ENCODE measurements around the gene CLMN. TPM values are rescaled to one million over a fixed set of nuclear protein-coding genes. Genes with fewer than 3 reads are reported as not detected.

Gene CLMN
- total and polyA plus RNA-seq, 10 of the 15 experiments (the other 5 are each of a cell fraction or from before 2014, with no cell fraction given) = 7.8 to 49.3 (median 18.5) TPM

GRCh38 chr14:95220663-95221231 is 99.0 kb downstream of the CLMN start:
- SMC1A ChIA-PET (ENCODE audit: uncharacterized antibody, unreplicated experiment) = interaction anchor here (1.0 to 2.4 kb wide), 4 partner anchors 11 to 91 kb away, joined by 3 to 9 read pairs (median 3); no protein-coding TSS in a partner anchor
- Histone ChIP-seq H3K4me3 (no peak overlapping the region), H2AFZ (ENCODE audit: control insufficient read depth, low read depth, low read length) (no peak overlapping the region), H3K79me2 (ENCODE audit: control insufficient read depth, insufficient read depth, low read length) (no peaks in the 10 kb centered on the region), H3K27ac (ENCODE audit: control insufficient read depth, insufficient read depth) (no peak overlapping the region), H3K27me3 (replicated peaks in 1 of 2; ENCODE audit: control insufficient read depth in 2 of 2, insufficient read depth in 2 of 2, low read length in 1 of 2) (no peaks in the 10 kb centered on the region), H3K36me3 (ENCODE audit: control insufficient read depth in 2 of 2, insufficient read depth in 2 of 2, low read length in 1 of 2) (no peaks in the 10 kb centered on the region; a peak in 2 of 4 replicates), H3K9me3 (replicated peaks; ENCODE audit: control insufficient read depth, insufficient read depth, low read length) (peaks cover 2% of the 10 kb centered on the region; the same call in 1 of the 3 replicates), H4K20me1 (ENCODE audit: control insufficient read depth, insufficient read depth) (no peaks in the 10 kb centered on the region), H3K4me1 (ENCODE audit: control insufficient read depth, insufficient read depth, low read length) (peaks cover 5% of the 10 kb centered on the region), H3K4me2 (ENCODE audit: control insufficient read depth, insufficient read depth) (no peak overlapping the region), H3K9ac (ENCODE audit: control insufficient read depth, insufficient read depth, low read length) (no peak overlapping the region)
- 39% methylated on average over 11 of the region's 11 CpGs for WGBS (ENCODE audit: insufficient coverage, insufficient replicate concordance, low lambda C conversion rate, missing lambda C conversion rate)
- DNase-seq (ENCODE audit: low read depth, low spot score) (no peak), FAIRE-seq (no peak), ATAC-seq (no peak)
- CTCF ChIA-PET = interaction anchor here (1.8 kb wide), 1 partner anchor 25 kb away, joined by 4 read pairs; no protein-coding TSS in a partner anchor
- intact Hi-C loops (cut with micrococcal nuclease; ENCODE audit: unreplicated experiment) (no loop called here), in situ Hi-C loops (cut with MboI) (no loop called here)
- POLR2A ChIA-PET = no interaction called here
- TF ChIP-seq NR2F1 (conservative IDR thresholded peaks at IDR 0.05) (no peak), ZNF622 (IDR thresholded peaks at IDR 0.05) (no peak), HDGF (IDR thresholded peaks at IDR 0.05) (no peak), SREBF1 (IDR thresholded peaks at IDR 0.05; ENCODE audit: low read length) (no peak), FOXM1 (IDR thresholded peaks at IDR 0.05; ENCODE audit: low read depth, low read length) (no peak), TCF3 (IDR thresholded peaks at IDR 0.05; ENCODE audit: borderline replicate concordance, insufficient read depth, low read depth, low read length) (no peak), TBL1XR1 (IDR thresholded peaks at IDR 0.05; ENCODE audit: low read depth, low read length) (no peak), ZSCAN29 (IDR thresholded peaks at IDR 0.05) (no peak), PRDM15 (CRISPR knock-in tag; IDR thresholded peaks at IDR 0.05) (no peak), SMAD1 (IDR thresholded peaks at IDR 0.05; ENCODE audit: low read depth, partially characterized antibody) (no peak), NFYB (IDR thresholded peaks at IDR 0.05; ENCODE audit: insufficient read depth, low read depth, low read length) (no peak), MXI1 (IDR thresholded peaks at IDR 0.05; ENCODE audit: low read depth, low read length) (no peak)
- BruUV-seq (replicated peaks) = no TSS peak
- RAD21 ChIA-PET (ENCODE audit: unreplicated experiment) = no interaction called here

Data from GM12878 (cell line).